HuH-7 (cell line): ENCODE results near the gene ITFG1.
"Not testable (repeated sequence)": the region's sequence is repeated elsewhere in the genome, so short reads cannot be mapped to it uniquely, and the experiment has no call there.

Experiments
- DNase-seq: peaks from one replicate; pipeline ENCODE4 v3.0.0; 2011; ENCODE audit warnings: low spot score

ITFG1 gene

GRCh38 chr16:47473004-47473403 lies 12.1 kb upstream of the ITFG1 start:
- DNase-seq: not testable (repeated sequence)

GRCh38 chr16:47470810-47471209 lies 9.9 kb upstream of the ITFG1 start:
- DNase-seq: peak; percentile 4

GRCh38 chr16:47470211-47470610 lies 9.3 kb upstream of the ITFG1 start:
- no peak for DNase-seq

GRCh38 chr16:47469227-47469626 lies 8.4 kb upstream of the ITFG1 start:
- no peak for DNase-seq

- DNase-seq: not testable (repeated sequence)
Observed at GRCh38 chr16:47468070-47468689, 7.3 kb upstream of the ITFG1 start.

- DNase-seq: no peak
Observed at GRCh38 chr16:47467501-47467900, 6.6 kb upstream of the ITFG1 start.

GRCh38 chr16:47465919-47466630 lies 5.2 kb upstream of the ITFG1 start:
- DNase-seq: no peak

- no peak for DNase-seq
Observed at GRCh38 chr16:47463771-47464624, 3.1 kb upstream of the ITFG1 start.

GRCh38 chr16:47461598-47462266 lies 869 bp upstream of the ITFG1 start:
- peak; percentile 21 for DNase-seq

- no peak for DNase-seq
Observed at GRCh38 chr16:47460359-47460710, 528 bp downstream of the ITFG1 start.

GRCh38 chr16:47459603-47460002 lies 1.3 kb downstream of the ITFG1 start:
- no peak for DNase-seq

- DNase-seq: no peak
Observed at GRCh38 chr16:47458331-47458730, 2.5 kb downstream of the ITFG1 start.

GRCh38 chr16:47449788-47450187 lies 11.1 kb downstream of the ITFG1 start:
- DNase-seq: no peak

GRCh38 chr16:47448830-47449575 lies 11.9 kb downstream of the ITFG1 start:
- no peak for DNase-seq

- DNase-seq: no peak
Observed at GRCh38 chr16:47446431-47446830, 14.4 kb downstream of the ITFG1 start.

GRCh38 chr16:47442884-47443283 lies 18.0 kb downstream of the ITFG1 start:
- DNase-seq: not testable (repeated sequence)

- not testable (repeated sequence) for DNase-seq
Observed at GRCh38 chr16:47440066-47440465, 20.8 kb downstream of the ITFG1 start.

GRCh38 chr16:47434274-47434673 lies 26.6 kb downstream of the ITFG1 start:
- not testable (repeated sequence) for DNase-seq

- DNase-seq: no peak
Observed at GRCh38 chr16:47431960-47432359, 28.9 kb downstream of the ITFG1 start.

- no peak for DNase-seq
Observed at GRCh38 chr16:47426806-47427205, 34.1 kb downstream of the ITFG1 start.

GRCh38 chr16:47424846-47425245 lies 36.0 kb downstream of the ITFG1 start:
- no peak for DNase-seq

GRCh38 chr16:47416869-47417268 lies 44.0 kb downstream of the ITFG1 start:
- no peak for DNase-seq
